Measurements from ENCODE around the gene LSM3. TPM values are rescaled to one million over a fixed set of nuclear protein-coding genes. Genes with fewer than 3 reads are reported as not detected.
A peak's percentile ranks its signal among the peaks of the same experiment; 100 is the strongest.

The LSM3 gene
- total RNA-seq: 6.0 and 7.4 TPM in 2 replicates

DNA sequence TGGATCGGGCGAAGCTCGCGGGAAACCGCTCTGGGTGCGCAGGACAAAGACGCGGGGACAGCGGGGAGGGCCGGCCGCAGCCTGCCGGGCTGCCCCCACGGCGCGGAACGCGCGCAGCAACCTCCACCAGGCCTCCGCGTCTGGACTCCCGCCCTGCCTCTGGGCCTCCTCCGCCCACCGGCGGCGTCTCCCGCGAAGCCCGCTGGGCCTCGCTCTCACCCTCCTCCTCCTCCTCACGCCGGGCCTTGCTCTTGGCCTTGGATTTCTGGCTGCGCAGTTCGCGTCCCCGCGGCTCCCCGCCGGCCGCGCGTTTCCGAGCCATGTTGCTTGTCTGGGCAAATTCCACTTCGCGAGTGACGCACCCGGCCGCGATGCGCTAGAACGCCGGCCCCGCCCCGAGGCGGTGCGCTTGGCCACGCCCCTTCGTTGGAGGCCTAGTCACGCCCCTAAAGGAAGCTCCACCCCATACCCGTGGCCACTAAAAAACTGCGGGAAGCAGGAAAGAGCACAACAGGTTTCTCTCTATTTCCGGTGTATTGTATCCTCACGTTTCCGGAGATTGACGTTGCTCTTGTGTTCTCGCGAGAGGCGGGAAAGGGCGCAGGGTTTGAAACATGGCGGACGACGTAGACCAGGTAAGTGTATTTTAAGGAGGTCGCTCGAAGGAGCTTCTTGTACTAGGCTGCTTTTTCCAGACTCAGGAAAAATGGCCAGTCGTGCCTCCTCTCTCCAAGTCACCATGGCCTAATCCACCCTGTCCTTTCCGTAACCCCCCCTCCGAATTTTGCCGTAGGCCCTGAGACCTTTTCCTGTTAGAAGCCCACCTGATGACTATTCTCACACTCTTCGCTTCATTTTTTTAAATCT, at the start of gene LSM3, which contains the start of gene XPC:
Gene LSM3, plus strand, starts transcription at position 571 of the 867 bp plus-strand sequence. Its CDS starts 44 bp downstream, at position 615.
Gene XPC, minus strand, starts transcription at position 355 of the 867 bp plus-strand sequence. Its CDS starts 33 bp downstream, at position 322.
- DNase-seq (ENCODE audit: low read depth in 2 of 2): peak; percentile 99

DNA sequence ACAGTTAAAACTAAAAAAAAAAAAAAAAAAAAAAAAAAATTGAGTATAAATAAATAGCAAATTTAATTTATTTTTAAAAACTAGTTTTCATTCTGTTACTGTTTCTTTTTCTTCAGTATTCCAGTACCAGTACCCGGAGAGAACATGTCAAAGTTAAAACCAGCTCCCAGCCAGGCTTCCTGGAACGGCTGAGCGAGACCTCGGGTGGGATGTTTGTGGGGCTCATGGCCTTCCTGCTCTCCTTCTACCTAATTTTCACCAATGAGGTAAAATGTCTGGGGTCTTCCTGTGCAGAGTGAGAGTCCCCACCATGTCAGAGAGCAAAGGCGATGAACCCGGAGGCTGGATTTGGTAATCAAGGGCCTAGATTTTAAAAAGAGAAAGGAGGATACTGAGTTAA, 49.3 kb upstream of the LSM3 start:
- no peak for DNase-seq (ENCODE audit: low read depth in 2 of 2)

GRCh38 chr3:14130230-14130629, 48.4 kb upstream of the LSM3 start:
- no peak for DNase-seq (ENCODE audit: low read depth in 2 of 2)

GRCh38 chr3:14130707-14131106, 47.9 kb upstream of the LSM3 start:
- DNase-seq (ENCODE audit: low read depth in 2 of 2): no peak

DNA sequence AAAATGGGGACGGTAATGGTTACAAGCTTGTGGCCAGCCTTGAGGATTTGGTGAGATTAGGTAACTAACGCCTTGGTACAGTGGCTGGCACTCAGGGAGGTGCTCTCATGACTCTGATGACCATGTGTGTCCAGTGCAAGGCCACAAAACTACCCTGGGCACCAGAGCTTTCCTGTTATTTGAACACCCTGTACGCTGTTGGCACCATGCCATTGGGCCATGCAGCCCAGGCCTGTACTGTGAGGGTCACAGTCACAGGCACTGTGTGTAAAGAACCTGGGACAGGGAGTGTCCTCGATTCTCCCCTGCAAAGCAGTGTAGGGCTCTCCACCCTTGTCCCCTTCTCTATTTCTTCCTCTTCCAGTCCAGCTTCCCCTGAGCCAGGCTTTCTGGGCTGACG, 47.5 kb upstream of the LSM3 start:
- peak in 1 of 2 donors; percentile 54 for DNase-seq (ENCODE audit: low read depth in 2 of 2)

GRCh38 chr3:14132120-14132519, 46.5 kb upstream of the LSM3 start:
- DNase-seq (ENCODE audit: low read depth in 2 of 2): no peak

- DNase-seq (ENCODE audit: low read depth in 2 of 2): no peak
Measured at GRCh38 chr3:14132689-14133088, 45.9 kb upstream of the LSM3 start.

- DNase-seq (ENCODE audit: low read depth in 2 of 2): no peak
Measured at GRCh38 chr3:14133188-14133800, 45.3 kb upstream of the LSM3 start.

- DNase-seq (ENCODE audit: low read depth in 2 of 2): peak in 1 of 2 donors; percentile 43
Measured at GRCh38 chr3:14133876-14134275, 44.7 kb upstream of the LSM3 start.

DNA sequence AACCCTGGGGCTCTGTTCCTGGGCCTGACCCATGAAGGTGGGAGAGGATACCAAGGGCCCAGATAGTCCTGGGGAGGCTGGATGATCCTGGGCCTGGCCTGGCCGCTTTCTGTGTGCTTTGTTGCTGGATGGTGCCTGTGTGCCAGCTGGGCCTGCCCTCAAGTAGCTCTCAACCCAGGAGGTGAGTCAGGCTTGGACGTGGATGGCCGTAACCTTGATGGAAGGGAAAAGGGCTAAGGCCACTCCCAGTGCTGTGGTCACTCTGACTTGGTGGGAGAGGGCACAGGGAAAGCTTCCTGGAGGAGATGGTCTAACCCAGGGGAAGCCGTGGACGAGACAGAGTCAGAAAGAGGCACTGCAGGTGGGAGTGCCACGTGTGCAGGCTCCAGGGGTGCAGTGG, 44.3 kb upstream of the LSM3 start:
- DNase-seq (ENCODE audit: low read depth in 2 of 2): no peak

GRCh38 chr3:14135581-14135980, 43.0 kb upstream of the LSM3 start:
- DNase-seq (ENCODE audit: low read depth in 2 of 2): no peak

- no peak for DNase-seq (ENCODE audit: low read depth in 2 of 2)
Measured at GRCh38 chr3:14137004-14137403, 41.6 kb upstream of the LSM3 start.

DNA sequence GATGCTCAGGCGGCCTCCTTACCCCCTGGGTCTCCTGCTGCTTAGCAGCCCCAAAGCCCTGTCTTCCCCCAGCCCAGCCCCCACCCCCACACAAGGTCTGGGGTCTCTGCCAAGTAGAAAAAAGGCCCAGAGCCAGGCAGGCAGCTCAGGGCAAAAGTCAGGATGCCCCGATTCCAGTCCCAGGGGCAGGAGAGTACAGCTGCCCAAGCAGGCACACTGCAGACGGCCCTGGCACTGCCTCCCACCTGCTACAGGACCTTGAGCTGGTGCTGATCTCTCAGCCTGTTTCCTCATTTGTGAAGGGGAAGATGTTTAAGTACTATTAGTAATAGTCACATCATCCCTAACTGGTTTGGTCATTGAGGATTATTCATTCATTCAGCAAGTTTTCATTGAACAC, 41.2 kb upstream of the LSM3 start:
- DNase-seq (ENCODE audit: low read depth in 2 of 2): no peak

DNA sequence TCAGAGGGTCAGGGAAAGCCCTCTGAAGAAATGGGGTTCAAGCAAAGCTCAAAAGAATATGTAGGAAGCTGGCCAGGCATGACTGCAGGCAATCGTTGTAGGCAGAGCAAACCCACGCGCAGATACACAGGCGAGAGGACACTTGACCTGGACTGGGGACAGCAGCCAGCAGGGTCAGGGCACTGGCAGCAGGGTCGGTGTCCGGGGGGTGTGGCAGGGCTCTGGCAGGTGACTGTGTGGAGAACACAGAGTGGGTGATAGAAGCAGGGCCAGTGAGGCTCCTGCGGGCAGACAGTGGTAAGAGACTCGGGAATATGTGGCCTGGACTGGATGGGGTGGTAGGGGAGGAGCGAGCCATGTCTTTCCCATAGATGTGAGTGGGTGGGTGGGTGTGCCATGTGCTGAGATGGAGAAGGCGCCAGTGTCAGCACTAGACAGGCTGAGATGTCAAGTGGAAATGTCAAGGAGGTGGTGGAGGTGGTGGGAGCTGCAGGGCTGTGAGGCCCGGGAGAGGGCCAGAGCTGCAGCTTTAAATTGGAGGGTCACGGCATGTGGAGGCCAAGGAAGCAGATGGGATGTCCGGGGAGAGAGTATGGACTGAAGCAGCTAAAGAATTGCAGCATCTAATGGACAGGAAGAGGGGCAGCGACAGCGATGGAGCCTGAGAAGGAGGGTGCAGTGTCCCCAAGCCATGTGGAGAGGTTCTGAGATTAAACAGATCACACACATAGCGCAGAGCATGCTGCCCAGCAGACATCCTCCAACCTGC, 40.3 kb upstream of the LSM3 start:
- no peak for DNase-seq (ENCODE audit: low read depth in 2 of 2)

DNA sequence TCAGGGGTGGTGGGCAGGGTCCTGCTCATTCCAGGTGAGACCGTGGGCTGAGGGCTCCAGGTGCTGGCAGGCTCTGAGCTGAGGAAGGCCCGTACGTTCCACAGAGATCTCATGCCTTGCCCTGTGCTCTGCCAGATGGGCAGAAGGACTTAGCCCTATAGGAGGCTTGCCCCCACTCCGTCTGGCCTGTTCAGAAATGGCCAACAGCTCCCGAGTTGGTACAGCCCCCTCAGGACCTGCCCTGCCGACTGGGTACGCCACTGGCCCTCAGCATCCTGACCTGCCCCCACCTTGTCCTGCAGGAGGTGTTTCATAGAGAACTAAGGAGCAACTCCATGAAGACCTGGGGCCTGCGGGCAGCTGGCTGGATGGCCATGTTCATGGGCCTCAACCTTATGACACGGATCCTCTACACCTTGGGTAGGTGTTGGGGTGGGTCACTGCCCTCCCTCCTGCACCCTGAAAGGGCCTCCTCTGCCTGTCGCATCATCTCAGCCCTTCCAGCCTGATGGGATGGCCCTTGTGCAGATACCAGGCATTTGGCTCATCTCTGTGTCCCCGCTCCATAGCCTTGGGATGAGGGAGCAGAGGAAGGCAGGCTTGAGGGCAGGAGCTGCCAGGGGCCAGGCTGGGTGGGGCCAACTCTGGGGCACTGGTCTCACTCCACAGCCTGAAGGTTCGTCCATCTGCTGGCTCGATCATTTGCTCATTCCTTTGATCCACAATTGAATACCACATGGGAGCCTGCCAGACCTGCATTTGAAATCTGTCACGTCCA, 39.5 kb upstream of the LSM3 start:
- no peak for DNase-seq (ENCODE audit: low read depth in 2 of 2)

- no peak for DNase-seq (ENCODE audit: low read depth in 2 of 2)
Measured at GRCh38 chr3:14139771-14140170, 38.8 kb upstream of the LSM3 start.

- no peak for DNase-seq (ENCODE audit: low read depth in 2 of 2)
Measured at GRCh38 chr3:14140668-14141067, 37.9 kb upstream of the LSM3 start.

GRCh38 chr3:14141144-14141543, 37.5 kb upstream of the LSM3 start:
- no peak for DNase-seq (ENCODE audit: low read depth in 2 of 2)

DNA sequence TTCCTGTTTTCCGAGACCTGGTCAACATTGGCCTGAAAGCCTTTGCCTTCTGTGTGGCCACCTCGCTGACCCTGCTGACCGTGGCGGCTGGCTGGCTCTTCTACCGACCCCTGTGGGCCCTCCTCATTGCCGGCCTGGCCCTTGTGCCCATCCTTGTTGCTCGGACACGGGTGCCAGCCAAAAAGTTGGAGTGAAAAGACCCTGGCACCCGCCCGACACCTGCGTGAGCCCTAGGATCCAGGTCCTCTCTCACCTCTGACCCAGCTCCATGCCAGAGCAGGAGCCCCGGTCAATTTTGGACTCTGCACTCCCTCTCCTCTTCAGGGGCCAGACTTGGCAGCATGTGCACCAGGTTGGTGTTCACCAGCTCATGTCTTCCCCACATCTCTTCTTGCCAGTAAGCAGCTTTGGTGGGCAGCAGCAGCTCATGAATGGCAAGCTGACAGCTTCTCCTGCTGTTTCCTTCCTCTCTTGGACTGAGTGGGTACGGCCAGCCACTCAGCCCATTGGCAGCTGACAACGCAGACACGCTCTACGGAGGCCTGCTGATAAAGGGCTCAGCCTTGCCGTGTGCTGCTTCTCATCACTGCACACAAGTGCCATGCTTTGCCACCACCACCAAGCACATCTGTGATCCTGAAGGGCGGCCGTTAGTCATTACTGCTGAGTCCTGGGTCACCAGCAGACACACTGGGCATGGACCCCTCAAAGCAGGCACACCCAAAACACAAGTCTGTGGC, 36.8 kb upstream of the LSM3 start:
- DNase-seq (ENCODE audit: low read depth in 2 of 2): peak; percentile 20 to 41

- no peak for DNase-seq (ENCODE audit: low read depth in 2 of 2)
Measured at GRCh38 chr3:14142567-14143270, 35.9 kb upstream of the LSM3 start.
